IPS-20b (cell line): ENCODE data around the gene EXT2.

ENCODE experiments used
- H3K27ac ChIP-seq: one replicate; pipeline ENCODE4 v1.5.1; 2013; ENCODE audit warnings: low read length
- H3K27me3 ChIP-seq: 2 replicates; pipeline ENCODE4 v1.6.1; 2013; ENCODE audit warnings: mild to moderate bottlenecking, low read length, inconsistent platforms; ENCODE audit not compliant: insufficient read depth
- H3K36me3 ChIP-seq: 2 replicates; pipeline ENCODE4 v1.6.1; 2013; ENCODE audit warnings: low read depth, mild to moderate bottlenecking, inconsistent platforms, low read length, moderate library complexity; ENCODE audit not compliant: insufficient read depth
- H3K4me1 ChIP-seq: 2 replicates; pipeline ENCODE4 v1.6.1; 2013; ENCODE audit warnings: mild to moderate bottlenecking, control low read depth, inconsistent platforms, low read length, moderate library complexity; ENCODE audit not compliant: insufficient read depth
- H3K4me3 ChIP-seq: 2 replicates; pipeline ENCODE4 v1.5.1; 2013; ENCODE audit warnings: mild to moderate bottlenecking, low read length, inconsistent platforms
- H3K9ac ChIP-seq: 2 replicates; pipeline ENCODE4 v1.6.1; 2013; ENCODE audit warnings: low read depth, mild to moderate bottlenecking, inconsistent platforms, low read length, moderate library complexity
- H3K9me3 ChIP-seq: 2 replicates; pipeline ENCODE4 v1.6.1; 2013; ENCODE audit warnings: mild to moderate bottlenecking, low read depth, low read length, inconsistent platforms; ENCODE audit not compliant: insufficient read depth

EXT2 gene

GRCh38 chr11:44252999-44253602 lies 157.6 kb downstream of the EXT2 start:
- Histone ChIP-seq H3K36me3 (no peaks in the 10 kb centered on the region), H3K27ac (no peak overlapping the region), H3K4me1 (no peaks in the 10 kb centered on the region), H3K9me3 (peaks cover 22% of the 10 kb centered on the region), H3K9ac (no peak overlapping the region), H3K4me3 (no peak overlapping the region), H3K27me3 (no peaks in the 10 kb centered on the region)

GRCh38 chr11:44255406-44256071 lies 160.1 kb downstream of the EXT2 start:
- H3K27ac ChIP-seq: no peak overlapping the region
- H3K9me3 ChIP-seq: peaks cover 22% of the 10 kb centered on the region
- H3K9ac ChIP-seq: no peak overlapping the region
- H3K27me3 ChIP-seq: no peaks in the 10 kb centered on the region
- no peak overlapping the region for H3K4me3 ChIP-seq
- no peaks in the 10 kb centered on the region for H3K4me1 ChIP-seq
- no peaks in the 10 kb centered on the region for H3K36me3 ChIP-seq

- Histone ChIP-seq H3K9ac (no peak overlapping the region), H3K4me1 (no peaks in the 10 kb centered on the region), H3K9me3 (peaks cover 15% of the 10 kb centered on the region), H3K27ac (no peak overlapping the region), H3K27me3 (no peaks in the 10 kb centered on the region), H3K36me3 (no peaks in the 10 kb centered on the region), H3K4me3 (no peak overlapping the region)
These were observed 161.3 kb downstream of the EXT2 start for GRCh38 chr11:44256673-44257291.

GRCh38 chr11:44257338-44258189 lies 162.1 kb downstream of the EXT2 start:
- no peak overlapping the region for H3K4me3 ChIP-seq
- no peaks in the 10 kb centered on the region for H3K27me3 ChIP-seq
- peaks cover 11% of the 10 kb centered on the region; the same call in 1 of the 2 replicates for H3K9me3 ChIP-seq
- no peaks in the 10 kb centered on the region for H3K36me3 ChIP-seq
- H3K4me1 ChIP-seq: no peaks in the 10 kb centered on the region
- H3K27ac ChIP-seq: no peak overlapping the region
- H3K9ac ChIP-seq: no peak overlapping the region

- Histone ChIP-seq H3K27me3 (no peaks in the 10 kb centered on the region), H3K27ac (no peak overlapping the region), H3K9me3 (peaks cover 5% of the 10 kb centered on the region; the same call in 1 of the 2 replicates), H3K9ac (no peak overlapping the region), H3K36me3 (no peaks in the 10 kb centered on the region), H3K4me3 (no peak overlapping the region), H3K4me1 (no peaks in the 10 kb centered on the region)
These were observed 162.7 kb downstream of the EXT2 start for GRCh38 chr11:44258190-44258489.

GRCh38 chr11:44258839-44259420 lies 163.5 kb downstream of the EXT2 start:
- Histone ChIP-seq H3K4me3 (no peak overlapping the region), H3K9me3 (no peaks in the 10 kb centered on the region), H3K36me3 (no peaks in the 10 kb centered on the region), H3K9ac (no peak overlapping the region), H3K27ac (no peak overlapping the region), H3K27me3 (no peaks in the 10 kb centered on the region), H3K4me1 (no peaks in the 10 kb centered on the region)

- Histone ChIP-seq H3K4me3 (no peak overlapping the region), H3K27ac (no peak overlapping the region), H3K4me1 (no peaks in the 10 kb centered on the region), H3K36me3 (no peaks in the 10 kb centered on the region), H3K9ac (no peak overlapping the region), H3K9me3 (no peaks in the 10 kb centered on the region), H3K27me3 (no peaks in the 10 kb centered on the region)
These were observed 164.6 kb downstream of the EXT2 start for GRCh38 chr11:44260081-44260480.

GRCh38 chr11:44261800-44262591 lies 166.5 kb downstream of the EXT2 start:
- no peaks in the 10 kb centered on the region for H3K4me1 ChIP-seq
- H3K27ac ChIP-seq: no peak overlapping the region
- H3K27me3 ChIP-seq: no peaks in the 10 kb centered on the region
- no peaks in the 10 kb centered on the region for H3K36me3 ChIP-seq
- H3K9me3 ChIP-seq: no peaks in the 10 kb centered on the region
- no peak overlapping the region for H3K4me3 ChIP-seq
- H3K9ac ChIP-seq: no peak overlapping the region

- H3K4me1 ChIP-seq: no peaks in the 10 kb centered on the region
- H3K4me3 ChIP-seq: no peak overlapping the region
- H3K36me3 ChIP-seq: no peaks in the 10 kb centered on the region
- no peak overlapping the region for H3K27ac ChIP-seq
- no peaks in the 10 kb centered on the region for H3K27me3 ChIP-seq
- no peak overlapping the region for H3K9ac ChIP-seq
- no peaks in the 10 kb centered on the region for H3K9me3 ChIP-seq
These were observed 168.4 kb downstream of the EXT2 start for GRCh38 chr11:44263738-44264437.

- H3K4me3 ChIP-seq: no peak overlapping the region
- no peaks in the 10 kb centered on the region for H3K9me3 ChIP-seq
- H3K27ac ChIP-seq: no peak overlapping the region
- no peaks in the 10 kb centered on the region for H3K4me1 ChIP-seq
- no peaks in the 10 kb centered on the region for H3K27me3 ChIP-seq
- no peak overlapping the region for H3K9ac ChIP-seq
- no peaks in the 10 kb centered on the region for H3K36me3 ChIP-seq
These were observed 168.9 kb downstream of the EXT2 start for GRCh38 chr11:44264438-44264749.

GRCh38 chr11:44264761-44265160 lies 169.3 kb downstream of the EXT2 start:
- Histone ChIP-seq H3K9me3 (no peaks in the 10 kb centered on the region), H3K27me3 (no peaks in the 10 kb centered on the region), H3K27ac (no peak overlapping the region), H3K4me3 (no peak overlapping the region), H3K4me1 (no peaks in the 10 kb centered on the region), H3K36me3 (no peaks in the 10 kb centered on the region), H3K9ac (no peak overlapping the region)
